ENCODE measurements around the gene TMEM176A. TPM values are rescaled to one million over a fixed set of nuclear protein-coding genes. Genes with fewer than 3 reads are reported as not detected.
"Not testable (repeated sequence)": the region's sequence is repeated elsewhere in the genome, so short reads cannot be mapped to it uniquely, and the experiment has no call there.

The TMEM176A gene
- total RNA-seq, 1 donor from 2014 or later = 57.4 TPM

DNA sequence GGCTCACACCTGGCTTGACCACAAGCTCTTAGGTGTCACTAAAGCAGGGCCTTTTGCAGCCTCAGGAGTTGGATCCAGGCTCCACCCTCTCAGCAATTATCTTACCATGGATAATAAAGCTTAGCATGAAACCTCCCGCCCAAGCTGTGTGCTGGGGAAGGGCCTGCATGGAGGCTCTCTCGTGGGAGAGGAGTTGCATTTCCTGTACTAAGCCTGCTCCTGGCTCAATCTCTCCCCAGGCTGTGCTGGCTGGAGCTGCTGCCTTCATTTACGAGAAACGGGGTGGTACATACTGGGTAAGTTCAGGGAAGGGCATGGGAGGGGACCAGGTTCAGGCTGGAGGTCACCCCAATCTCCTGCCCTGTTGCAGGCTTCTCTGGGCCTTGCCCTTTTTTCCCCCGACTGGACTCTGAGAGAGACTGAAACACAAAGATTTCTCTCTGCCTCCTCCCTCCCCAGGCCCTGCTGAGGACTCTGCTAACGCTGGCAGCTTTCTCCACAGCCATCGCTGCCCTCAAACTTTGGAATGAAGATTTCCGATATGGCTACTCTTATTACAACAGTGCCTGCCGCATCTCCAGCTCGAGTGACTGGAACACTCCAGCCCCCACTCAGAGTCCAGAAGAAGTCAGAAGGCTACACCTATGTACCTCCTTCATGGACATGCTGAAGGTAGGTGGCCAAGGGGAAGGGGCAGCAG is 2.7 kb downstream of the TMEM176A start:
- Histone ChIP-seq H3K27me3 (ENCODE audit: low read depth) (peaks cover 34% of the 10 kb centered on the region), H3K4me3 (no peak overlapping the region), H3K27ac (no peak overlapping the region), H3K9me3 (peaks cover 5% of the 10 kb centered on the region), H3K36me3 (peaks cover 14% of the 10 kb centered on the region), H3K4me1 (no peaks in the 10 kb centered on the region)
- intact Hi-C loops (cut with DNase I) = no loop called here
- DNase-seq = no peak
- no peak for TF ChIP-seq CTCF (IDR thresholded peaks at IDR 0.05)
- ATAC-seq = no peak

DNA sequence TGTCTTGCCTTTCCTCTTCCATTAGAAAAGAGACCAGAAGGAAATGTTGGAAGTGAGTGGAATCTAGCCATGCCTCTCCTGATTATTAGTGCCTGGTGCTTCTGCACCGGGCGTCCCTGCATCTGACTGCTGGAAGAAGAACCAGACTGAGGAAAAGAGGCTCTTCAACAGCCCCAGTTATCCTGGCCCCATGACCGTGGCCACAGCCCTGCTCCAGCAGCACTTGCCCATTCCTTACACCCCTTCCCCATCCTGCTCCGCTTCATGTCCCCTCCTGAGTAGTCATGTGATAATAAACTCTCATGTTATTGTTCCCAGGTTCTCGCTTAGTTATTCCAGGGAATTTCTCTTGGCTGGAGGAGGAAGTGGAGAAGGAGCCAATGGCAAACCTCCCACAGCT is 4.2 kb downstream of the TMEM176A start:
- no peak overlapping the region for H3K27ac ChIP-seq
- DNase-seq (no peak), ATAC-seq (no peak)
- H3K4me3 ChIP-seq = no peak overlapping the region
- H3K36me3 ChIP-seq = peaks cover 14% of the 10 kb centered on the region
- peaks cover 25% of the 10 kb centered on the region for H3K27me3 ChIP-seq (ENCODE audit: low read depth)
- intact Hi-C loops (cut with DNase I) = no loop called here
- no peak for TF ChIP-seq CTCF (IDR thresholded peaks at IDR 0.05)
- peaks cover 5% of the 10 kb centered on the region for H3K9me3 ChIP-seq
- H3K4me1 ChIP-seq = no peaks in the 10 kb centered on the region

DNA sequence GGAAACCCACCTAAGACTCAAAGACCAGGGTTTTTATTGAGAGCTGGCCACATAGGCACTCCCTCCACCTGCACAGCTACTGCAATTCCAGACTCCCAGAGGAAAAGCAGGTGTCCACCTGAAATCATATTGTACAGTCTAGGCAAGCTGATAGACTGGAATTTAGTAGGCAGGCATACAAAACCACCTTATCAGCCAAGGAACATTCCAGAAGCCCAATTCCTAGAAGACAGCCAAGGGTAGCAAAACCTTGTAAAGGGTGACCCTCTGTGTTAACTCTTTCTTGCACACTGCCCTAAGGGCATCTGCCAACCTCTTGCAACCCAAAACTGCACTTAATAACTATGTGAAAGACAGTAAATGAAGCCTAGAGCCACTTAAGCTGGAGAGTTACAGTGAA is 5.3 kb downstream of the TMEM176A start:
- intact Hi-C loops (cut with DNase I) = no loop called here
- H3K4me3 ChIP-seq = no peak overlapping the region

GRCh38 chr7:150806454-150806853 is 5.9 kb downstream of the TMEM176A start:
- DNase-seq = no peak
- ATAC-seq = no peak
- no peaks in the 10 kb centered on the region for H3K4me1 ChIP-seq
- H3K9me3 ChIP-seq = peaks cover 5% of the 10 kb centered on the region
- H3K27ac ChIP-seq = no peak overlapping the region
- intact Hi-C loops (cut with DNase I) = no loop called here
- no peak overlapping the region for H3K4me3 ChIP-seq
- H3K36me3 ChIP-seq = peaks cover 14% of the 10 kb centered on the region
- peaks cover 10% of the 10 kb centered on the region for H3K27me3 ChIP-seq (ENCODE audit: low read depth)
- no peak for TF ChIP-seq CTCF (IDR thresholded peaks at IDR 0.05)

More for the DNA sequence above, 5.3 kb downstream of the TMEM176A start:
- TF ChIP-seq CTCF (IDR thresholded peaks at IDR 0.05) = no peak
- ATAC-seq = no peak
- Histone ChIP-seq H3K4me1 (no peaks in the 10 kb centered on the region), H3K27me3 (ENCODE audit: low read depth) (peaks cover 16% of the 10 kb centered on the region), H3K9me3 (peaks cover 5% of the 10 kb centered on the region), H3K27ac (no peak overlapping the region), H3K36me3 (peaks cover 14% of the 10 kb centered on the region)
- DNase-seq = no peak

GRCh38 chr7:150806863-150807262 is 6.3 kb downstream of the TMEM176A start:
- Histone ChIP-seq H3K36me3 (peaks cover 14% of the 10 kb centered on the region), H3K27me3 (ENCODE audit: low read depth) (peaks cover 6% of the 10 kb centered on the region), H3K4me1 (no peaks in the 10 kb centered on the region), H3K9me3 (peaks cover 5% of the 10 kb centered on the region), H3K27ac (no peak overlapping the region), H3K4me3 (no peak overlapping the region)
- TF ChIP-seq CTCF (IDR thresholded peaks at IDR 0.05) = no peak
- DNase-seq (no peak), ATAC-seq (no peak)
- intact Hi-C loops (cut with DNase I) = no loop called here

DNA sequence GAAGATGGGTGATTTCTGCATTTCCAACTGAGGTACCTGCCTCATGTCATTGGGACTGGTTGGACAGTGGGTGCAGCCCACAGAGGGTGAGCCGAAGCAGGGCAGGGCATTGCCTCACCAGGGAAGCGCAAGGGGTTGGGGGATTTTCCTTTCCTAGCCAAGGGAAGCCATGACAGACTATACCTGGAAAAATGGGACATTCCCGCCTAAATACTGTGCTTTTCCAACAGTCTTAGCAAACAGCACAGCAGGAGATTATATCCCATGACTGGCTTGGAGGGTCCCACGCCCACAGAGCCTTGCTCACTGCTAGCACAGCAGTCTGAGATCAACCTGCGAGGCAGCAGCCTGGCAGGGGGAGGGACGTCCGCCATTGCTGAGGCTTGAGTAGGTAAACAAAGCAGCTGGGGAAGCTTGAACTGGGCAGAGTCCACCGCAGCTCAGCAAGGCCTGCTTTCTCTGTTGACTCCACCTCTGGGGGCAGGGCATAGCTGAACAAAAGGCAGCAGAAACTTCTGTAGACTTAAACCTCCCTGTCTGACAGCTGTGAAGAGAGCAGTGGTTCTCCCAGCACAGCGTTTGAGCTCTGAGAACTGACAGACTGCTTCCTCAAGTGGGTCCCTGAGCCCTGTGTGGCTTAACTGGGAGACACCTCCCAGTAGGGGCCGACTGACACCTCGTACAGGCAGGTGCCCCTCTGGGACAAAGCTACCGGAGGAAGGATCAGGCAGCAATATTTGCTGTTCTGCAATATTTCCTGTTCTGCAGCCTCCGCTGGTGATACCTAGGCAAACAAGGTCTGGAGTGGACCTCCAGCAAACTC is 7.3 kb downstream of the TMEM176A start:
- H3K9me3 ChIP-seq; intact Hi-C loops (cut with DNase I); H3K27ac ChIP-seq; DNase-seq; H3K27me3 ChIP-seq (ENCODE audit: low read depth); ATAC-seq; H3K4me3 ChIP-seq; H3K4me1 ChIP-seq: not testable (repeated sequence)
- peaks cover 14% of the 10 kb centered on the region for H3K36me3 ChIP-seq

All from lower lobe of right lung (tissue), 2 donors.